K562 (cell line): ENCODE data around the gene VPS41. TPM values are rescaled to one million over a fixed set of nuclear protein-coding genes. Genes with fewer than 3 reads are reported as not detected.

ENCODE experiments used
- ATAC-seq: fragments of 200-7000 bp; cut with Tn5 transposase; 3 replicates; pipeline ENCODE4 v1.9.1; 2020; ENCODE audit warnings: moderate library complexity
- BruUV-seq: library from RNA; stranded (reverse); fragments of 400-500 nt; replicated peaks from 2 replicates; lab custom pipeline; 2021; lab: Mats Ljungman, UMichigan
- CTCF ChIA-PET: fragments of 300-600 bp; formaldehyde crosslinking; extraction: SDS; loops from one replicate; lab custom pipeline; 2021; ENCODE audit warnings: low intra/inter-chr PET ratio; lab: Yijun Ruan, JAX
- POLR2A ChIA-PET: fragments of 300-600, 350-650 bp; sonication (Branson Sonifier 250); formaldehyde crosslinking; extraction: SDS; loops from one replicate; lab custom pipeline; 2021; ENCODE audit warnings: antibody characterized with exemption, inconsistent platforms; lab: Yijun Ruan, JAX
- DNase-seq, 4 experiments: peaks; one replicate each; pipeline versions ENCODE4 v3.0.0 to v3.0.0-alpha.2; 2011 to 2018; ENCODE audit warnings: low spot score in 3 of 4, mixed read lengths in 3 of 4; ENCODE audit errors: extremely low read depth in 1 of 4
- FAIRE-seq: peaks from 2 replicates; lab custom pipeline; 2011; peaks lifted over from hg19 to GRCh38; lab: Jason Lieb, UNC
- H2AFZ ChIP-seq: 2 replicates; pipeline ENCODE4 v1.6.0; 2011; ENCODE audit warnings: low read depth, low read length, control low read depth, inconsistent platforms
- H3K27ac ChIP-seq: fragments of 200-600 bp; 3 replicates; pipeline ENCODE4 v1.8.0; 2011; ENCODE audit warnings: low read depth, mild to moderate bottlenecking, control low read depth, inconsistent platforms, low read length, moderate library complexity, mixed read lengths; ENCODE audit errors: extremely low read depth
- H3K27me3 ChIP-seq, 2 experiments: fragments of 300-600 bp in 1 of 2; 2 replicates in 1 of 2; 3 replicates in 1 of 2; pipeline versions ENCODE4 v1.6.0 to v1.8.0; 2011; ENCODE audit warnings: inconsistent platforms in 2 of 2, low read length in 2 of 2, mild to moderate bottlenecking in 1 of 2, mixed read lengths in 1 of 2, moderate library complexity in 1 of 2; ENCODE audit not compliant: control insufficient read depth in 2 of 2, insufficient read depth in 2 of 2
- H3K36me3 ChIP-seq: fragments of 300-600 bp; 3 replicates; pipeline ENCODE4 v1.8.0; 2011; ENCODE audit warnings: mild to moderate bottlenecking, low read length, inconsistent platforms; ENCODE audit not compliant: control insufficient read depth, insufficient read depth
- H3K4me1 ChIP-seq, 2 experiments: fragments of 200-600 bp in 1 of 2; replicated peaks in 1 of 2; 2 replicates in 1 of 2; 3 replicates in 1 of 2; pipeline versions ENCODE4 v1.5.1 to v1.8.0; 2011; ENCODE audit warnings: inconsistent platforms in 2 of 2, low read length in 2 of 2, mild to moderate bottlenecking in 1 of 2, mixed read lengths in 1 of 2, moderate library complexity in 1 of 2; ENCODE audit not compliant: control insufficient read depth in 2 of 2, insufficient read depth in 2 of 2
- H3K4me2 ChIP-seq: 2 replicates; pipeline ENCODE4 v1.6.1; 2011; ENCODE audit warnings: low read length, control low read depth, inconsistent platforms, mixed read lengths; ENCODE audit not compliant: insufficient read depth
- H3K4me3 ChIP-seq: fragments of 200-600 bp; sonication (generic), shearing (Covaris generic); 2 replicates; pipeline ENCODE4 v1.5.1; 2016; ENCODE audit warnings: control low read depth, inconsistent platforms
- H3K79me2 ChIP-seq: fragments of 200-600 bp; 3 replicates; pipeline ENCODE4 v1.8.0; 2011; ENCODE audit warnings: low read length, inconsistent platforms; ENCODE audit not compliant: control insufficient read depth, insufficient read depth
- H3K9ac ChIP-seq, 2 experiments: 2 replicates each; pipeline versions ENCODE4 v1.6.0 to v1.6.1; 2011; ENCODE audit warnings: low read depth in 2 of 2, low read length in 2 of 2, control low read depth in 1 of 2, inconsistent platforms in 1 of 2, mild to moderate bottlenecking in 1 of 2, mixed read lengths in 1 of 2; ENCODE audit not compliant: insufficient read depth in 1 of 2
- H3K9me1 ChIP-seq: one replicate; pipeline ENCODE4 v1.6.0; 2011; ENCODE audit warnings: inconsistent platforms, mild to moderate bottlenecking, low read length, moderate library complexity; ENCODE audit not compliant: control insufficient read depth, insufficient read depth
- H3K9me3 ChIP-seq: replicated peaks from 2 replicates; pipeline ENCODE4 v1.5.1; 2011; ENCODE audit warnings: low read depth, low read length, inconsistent platforms; ENCODE audit not compliant: control insufficient read depth, insufficient read depth
- H4K20me1 ChIP-seq: replicated peaks from 2 replicates; pipeline ENCODE4 v1.6.1; 2011; ENCODE audit warnings: low read length, inconsistent platforms, mixed read lengths; ENCODE audit not compliant: control insufficient read depth, insufficient read depth
- CCNT2 ChIP-seq: IDR thresholded peaks from 2 replicates; pipeline ENCODE4 v1.6.1; 2011; ENCODE audit warnings: borderline replicate concordance, low read depth, mild to moderate bottlenecking, moderate library complexity, mixed read lengths, low read length; ENCODE audit not compliant: insufficient read length; ENCODE audit errors: extremely low read depth
- PBX2 ChIP-seq, 2 experiments: IDR thresholded peaks in 1 of 2; conservative IDR thresholded peaks in 1 of 2; 2 replicates each; pipeline ENCODE4 v1.6.1; 2016; ENCODE audit warnings: low read depth in 2 of 2, mild to moderate bottlenecking in 1 of 2, missing compliant biosample characterization in 1 of 2, missing genetic modification characterization in 1 of 2, moderate library complexity in 1 of 2
- POLR3A ChIP-seq: IDR thresholded peaks from 2 replicates; pipeline ENCODE4 v1.6.1; 2011; ENCODE audit warnings: borderline replicate concordance, mild to moderate bottlenecking, moderate library complexity; ENCODE audit not compliant: insufficient read length, insufficient read depth; ENCODE audit errors: extremely low read depth
- RBM34 ChIP-seq: fragments of 200-400 bp; formaldehyde crosslinking; IDR thresholded peaks from 2 replicates; pipeline ENCODE4 v1.6.1; 2018; ENCODE audit warnings: low read length, borderline replicate concordance; ENCODE audit not compliant: insufficient read depth
- SREBF1 ChIP-seq: fragments of 150-350 bp; IDR thresholded peaks from 2 replicates; pipeline ENCODE4 v1.6.1; 2014; ENCODE audit warnings: antibody characterized with exemption, low read depth, low read length, borderline replicate concordance
- ZNF511 ChIP-seq: sonication (generic); formaldehyde crosslinking; IDR thresholded peaks from 2 replicates; pipeline ENCODE4 v1.8.0; 2022; ENCODE audit warnings: mild to moderate bottlenecking, missing genetic modification reagents
- ZNF586 ChIP-seq: fragments of 450-650 bp; formaldehyde crosslinking; conservative IDR thresholded peaks from 2 replicates; pipeline ENCODE4 v1.4.0; 2020; ENCODE audit warnings: mild to moderate bottlenecking, moderate library complexity
- WGBS: fragments of 100-300 bp; shearing (Covaris generic); methylation state at CpG from one replicate; pipeline ENCODE4 v1.1.6; 2016; ENCODE audit warnings: low coverage, mixed read lengths; ENCODE audit not compliant: insufficient coverage; ENCODE audit errors: missing lambda C conversion rate; 5-methylcytosine and 5-hydroxymethylcytosine counted together
- in situ Hi-C: fragments of 300-500 bp; cut with MboI; formaldehyde crosslinking; loops from 4 replicates; pipeline ENCODE4 v1.15.0; 2018; ENCODE audit warnings: inconsistent platforms, mixed read lengths
- intact Hi-C: fragments of 100-400 bp; cut with micrococcal nuclease; formaldehyde crosslinking; loops from 2 replicates; pipeline ENCODE4 v1.14.2; 2022
- polyA plus RNA-seq, 8 experiments: library from polyadenylated mRNA; depleted of rRNA in 4 of 8; stranded (reverse) in 5 of 8; unstranded in 3 of 8; fragments of >200 nt; fragmentation: Nextera tagmentation in 2 of 8; fragmentation: Illumina TruSeq in 1 of 8; extraction: Ambion mirVana in 2 of 8; extraction: Trizol in 1 of 8; gene quantifications; 2 replicates each; pipeline versions ENCODE4 v1.2.1 to v1.2.3, GENCODE V29; 2011 to 2014; ENCODE audit warnings: inconsistent platforms in 1 of 8, missing spikeins in 1 of 8
- total RNA-seq, 7 experiments: library from RNA; depleted of rRNA in 6 of 7; stranded (reverse); fragments of >200 nt in 6 of 7; fragmentation: Illumina TruSeq in 2 of 7; extraction: Trizol in 2 of 7; gene quantifications; 2 replicates each; pipeline versions ENCODE4 v1.2.1 to v1.2.3, GENCODE V29; 2011 to 2021; ENCODE audit warnings: low replicate concordance in 1 of 7
- TF ChIP-seq, protein P1 (sequence below): sonication (generic); formaldehyde crosslinking; IDR thresholded peaks from 2 replicates; pipeline ENCODE4 v1.5.0; 2020; ENCODE audit warnings: missing genetic modification reagents
- TF ChIP-seq, protein P2 (sequence below): fragments of 450-650 bp; IDR thresholded peaks from 2 replicates; pipeline ENCODE4 v1.6.1; 2017; ENCODE audit warnings: antibody characterized with exemption, mild to moderate bottlenecking

Gene VPS41
- total and polyA plus RNA-seq, 9 of the 15 experiments (the other 6 are each of a cell fraction or from before 2014, with no cell fraction given): 17.7 to 46.8 (median 32.1) TPM

DNA sequence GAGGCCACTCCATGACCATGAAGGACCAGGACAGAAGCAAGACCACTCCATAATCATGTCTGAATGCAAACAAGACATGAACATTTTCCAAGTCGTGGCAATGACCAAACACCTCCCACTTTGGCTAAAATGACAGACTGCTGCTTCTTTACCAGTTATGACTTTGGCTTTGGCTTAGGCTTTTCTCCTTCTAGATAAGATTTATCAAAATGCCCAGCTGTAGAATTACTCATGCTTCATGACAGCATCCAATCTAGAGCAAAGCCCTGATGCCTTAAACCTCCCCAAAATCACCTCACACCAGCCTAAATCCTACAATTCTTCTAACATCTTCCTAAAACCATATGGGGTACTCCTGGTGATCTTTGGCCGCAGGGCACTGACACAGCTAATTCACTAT, 102.1 kb downstream of the VPS41 start (continued):
- TF ChIP-seq, protein P1, sequence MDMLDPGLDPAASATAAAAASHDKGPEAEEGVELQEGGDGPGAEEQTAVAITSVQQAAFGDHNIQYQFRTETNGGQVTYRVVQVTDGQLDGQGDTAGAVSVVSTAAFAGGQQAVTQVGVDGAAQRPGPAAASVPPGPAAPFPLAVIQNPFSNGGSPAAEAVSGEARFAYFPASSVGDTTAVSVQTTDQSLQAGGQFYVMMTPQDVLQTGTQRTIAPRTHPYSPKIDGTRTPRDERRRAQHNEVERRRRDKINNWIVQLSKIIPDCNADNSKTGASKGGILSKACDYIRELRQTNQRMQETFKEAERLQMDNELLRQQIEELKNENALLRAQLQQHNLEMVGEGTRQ: no peak
- no peak for TF ChIP-seq RBM34

GRCh38 chr7:38801786-38802185, 107.2 kb downstream of the VPS41 start:
- Histone ChIP-seq H3K9me1 (no peaks in the 10 kb centered on the region), H3K9ac (no peak overlapping the region)
- TF ChIP-seq, protein P2, sequence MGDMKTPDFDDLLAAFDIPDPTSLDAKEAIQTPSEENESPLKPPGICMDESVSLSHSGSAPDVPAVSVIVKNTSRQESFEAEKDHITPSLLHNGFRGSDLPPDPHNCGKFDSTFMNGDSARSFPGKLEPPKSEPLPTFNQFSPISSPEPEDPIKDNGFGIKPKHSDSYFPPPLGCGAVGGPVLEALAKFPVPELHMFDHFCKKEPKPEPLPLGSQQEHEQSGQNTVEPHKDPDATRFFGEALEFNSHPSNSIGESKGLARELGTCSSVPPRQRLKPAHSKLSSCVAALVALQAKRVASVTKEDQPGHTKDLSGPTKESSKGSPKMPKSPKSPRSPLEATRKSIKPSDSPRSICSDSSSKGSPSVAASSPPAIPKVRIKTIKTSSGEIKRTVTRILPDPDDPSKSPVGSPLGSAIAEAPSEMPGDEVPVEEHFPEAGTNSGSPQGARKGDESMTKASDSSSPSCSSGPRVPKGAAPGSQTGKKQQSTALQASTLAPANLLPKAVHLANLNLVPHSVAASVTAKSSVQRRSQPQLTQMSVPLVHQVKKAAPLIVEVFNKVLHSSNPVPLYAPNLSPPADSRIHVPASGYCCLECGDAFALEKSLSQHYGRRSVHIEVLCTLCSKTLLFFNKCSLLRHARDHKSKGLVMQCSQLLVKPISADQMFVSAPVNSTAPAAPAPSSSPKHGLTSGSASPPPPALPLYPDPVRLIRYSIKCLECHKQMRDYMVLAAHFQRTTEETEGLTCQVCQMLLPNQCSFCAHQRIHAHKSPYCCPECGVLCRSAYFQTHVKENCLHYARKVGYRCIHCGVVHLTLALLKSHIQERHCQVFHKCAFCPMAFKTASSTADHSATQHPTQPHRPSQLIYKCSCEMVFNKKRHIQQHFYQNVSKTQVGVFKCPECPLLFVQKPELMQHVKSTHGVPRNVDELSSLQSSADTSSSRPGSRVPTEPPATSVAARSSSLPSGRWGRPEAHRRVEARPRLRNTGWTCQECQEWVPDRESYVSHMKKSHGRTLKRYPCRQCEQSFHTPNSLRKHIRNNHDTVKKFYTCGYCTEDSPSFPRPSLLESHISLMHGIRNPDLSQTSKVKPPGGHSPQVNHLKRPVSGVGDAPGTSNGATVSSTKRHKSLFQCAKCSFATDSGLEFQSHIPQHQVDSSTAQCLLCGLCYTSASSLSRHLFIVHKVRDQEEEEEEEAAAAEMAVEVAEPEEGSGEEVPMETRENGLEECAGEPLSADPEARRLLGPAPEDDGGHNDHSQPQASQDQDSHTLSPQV: no peak
- TF ChIP-seq CCNT2 (no peak), ZNF586 (CRISPR knock-in tag) (no peak), SREBF1 (no peak), ZNF511 (no peak), POLR3A (no peak), PBX2 (CRISPR knock-in tag; IDR thresholded peaks at IDR 0.05; ENCODE audit: low read depth) (no peak), PBX2 (tag; conservative IDR thresholded peaks at IDR 0.05; ENCODE audit: low read depth) (no peak)
- TF ChIP-seq, all 486 proteins: peak for 0
- H3K27me3 ChIP-seq: no peaks in the 10 kb centered on the region
- intact Hi-C loops: loop anchor here (10.0 kb wide), 1 partner anchor 293 kb away; no protein-coding TSS in a partner anchor
- ChIA-PET POLR2A (no interaction called here), CTCF (no interaction called here)
- H3K4me3 ChIP-seq: no peak overlapping the region
- no peaks in the 10 kb centered on the region for H3K36me3 ChIP-seq
- no peak overlapping the region for H3K4me2 ChIP-seq
- H3K79me2 ChIP-seq: no peaks in the 10 kb centered on the region
- BruUV-seq: no TSS peak
- in situ Hi-C loops: loop anchor here (10.0 kb wide), 1 partner anchor 663 kb away; no protein-coding TSS in a partner anchor
- H3K9me3 ChIP-seq: no peaks in the 10 kb centered on the region
- H4K20me1 ChIP-seq: no peaks in the 10 kb centered on the region; the same call in 1 of the 2 replicates
- WGBS: 38% methylated on average over 4 of the region's 4 CpGs
- H3K27ac ChIP-seq: no peak overlapping the region
- no peak overlapping the region for H2AFZ ChIP-seq
- FAIRE-seq (no peak), ATAC-seq (no peak), DNase-seq (no peak)
- peaks cover 0 to 1% of the 10 kb centered on the region in 2 experiments; a peak in 2 of 5 replicates for H3K4me1 ChIP-seq
